C4-2B (cell line): ENCODE measurements around the gene TP73.

ENCODE experiments used
- H3K27ac ChIP-seq: fragments of 450-650 bp; 2 replicates; pipeline ENCODE4 v1.5.1; 2017
- CTCF ChIP-seq: fragments of 450-650 bp; conservative IDR thresholded peaks from 2 replicates; pipeline ENCODE4 v1.5.1; 2017; ENCODE audit warnings: mild to moderate bottlenecking
- ZFX ChIP-seq: fragments of 450-650 bp; IDR thresholded peaks from 2 replicates; pipeline ENCODE4 v1.6.1; 2017

Gene TP73

GRCh38 chr1:3632298-3632697, 20.0 kb upstream of the TP73 start:
- TF ChIP-seq ZFX (no peak), CTCF (no peak)

GRCh38 chr1:3632716-3633343, 19.5 kb upstream of the TP73 start:
- H3K27ac ChIP-seq = no peak overlapping the region
- no peak for TF ChIP-seq CTCF
- TF ChIP-seq ZFX = no peak

More at GRCh38 chr1:3632298-3632697, 20.0 kb upstream of the TP73 start:
- no peak overlapping the region for H3K27ac ChIP-seq

GRCh38 chr1:3633344-3634058, 18.8 kb upstream of the TP73 start:
- no peak overlapping the region for H3K27ac ChIP-seq
- TF ChIP-seq ZFX = no peak
- no peak for TF ChIP-seq CTCF

- no peak for TF ChIP-seq CTCF
- TF ChIP-seq ZFX = no peak
- H3K27ac ChIP-seq = no peak overlapping the region
Measured at GRCh38 chr1:3634059-3634800, 18.1 kb upstream of the TP73 start.

- no peak for TF ChIP-seq ZFX
- TF ChIP-seq CTCF = no peak
- no peak overlapping the region for H3K27ac ChIP-seq
Measured at GRCh38 chr1:3636080-3636479, 16.2 kb upstream of the TP73 start.

- no peak overlapping the region for H3K27ac ChIP-seq
- no peak for TF ChIP-seq CTCF
- TF ChIP-seq ZFX = no peak
Measured at GRCh38 chr1:3636531-3636930, 15.8 kb upstream of the TP73 start.

GRCh38 chr1:3638027-3638426, 14.3 kb upstream of the TP73 start:
- no peak overlapping the region for H3K27ac ChIP-seq
- TF ChIP-seq ZFX (no peak), CTCF (no peak)
